GM12878 (cell line): ENCODE data around the gene NCAPH2. TPM values are rescaled to one million over a fixed set of nuclear protein-coding genes. Genes with fewer than 3 reads are reported as not detected.

ENCODE experiments used
- ATAC-seq: fragments of 200-7000 bp; cut with Tn5 transposase; 3 replicates; pipeline ENCODE4 v1.9.1; 2020; ENCODE audit warnings: mild to moderate bottlenecking, moderate library complexity
- BruUV-seq: library from RNA; stranded (reverse); fragments of 400-500 nt; replicated peaks from 2 replicates; lab custom pipeline; 2021; lab: Mats Ljungman, UMichigan
- CTCF ChIA-PET: fragments of 300-600 bp; sonication (Branson Sonifier 250); formaldehyde crosslinking; extraction: SDS; loops from one replicate; lab custom pipeline; 2021; ENCODE audit warnings: inconsistent platforms; lab: Yijun Ruan, JAX
- POLR2A ChIA-PET: fragments of 350-600 bp; formaldehyde crosslinking; extraction: SDS; loops from one replicate; lab custom pipeline; 2021; ENCODE audit warnings: inconsistent platforms; lab: Charles Lee
- RAD21 ChIA-PET: fragments of 300-600 bp; sonication (Branson Sonifier 250); formaldehyde crosslinking; loops from one replicate; lab custom pipeline; 2023; ENCODE audit warnings: antibody characterized with exemption; ENCODE audit not compliant: unreplicated experiment; lab: Charles Lee
- SMC1A ChIA-PET: fragments of 300-600 bp; sonication (Branson Sonifier 250); formaldehyde crosslinking; loops from one replicate; lab custom pipeline; 2023; ENCODE audit not compliant: unreplicated experiment, uncharacterized antibody; lab: Charles Lee
- DNase-seq: peaks from one replicate; pipeline ENCODE4 v3.0.0-alpha.2; 2011; ENCODE audit warnings: low read depth, low spot score
- FAIRE-seq: peaks from 3 replicates; lab custom pipeline; 2011; peaks lifted over from hg19 to GRCh38; lab: Jason Lieb, UNC
- H2AFZ ChIP-seq: 2 replicates; pipeline ENCODE4 v1.6.0; 2011; ENCODE audit warnings: low read depth, low read length, control low read depth; ENCODE audit not compliant: control insufficient read depth
- H3K27ac ChIP-seq: 2 replicates; pipeline ENCODE4 v1.5.1; 2011; ENCODE audit warnings: control low read depth; ENCODE audit not compliant: control insufficient read depth, insufficient read depth
- H3K27me3 ChIP-seq, 2 experiments: replicated peaks in 1 of 2; 2 replicates each; pipeline versions ENCODE4 v1.6.0 to v1.6.1; 2011; ENCODE audit warnings: low read length in 1 of 2; ENCODE audit not compliant: control insufficient read depth in 2 of 2, insufficient read depth in 2 of 2
- H3K36me3 ChIP-seq, 2 experiments: 2 replicates each; pipeline ENCODE4 v1.5.1; 2011; ENCODE audit warnings: low read length in 1 of 2; ENCODE audit not compliant: control insufficient read depth in 2 of 2, insufficient read depth in 2 of 2
- H3K4me1 ChIP-seq: 2 replicates; pipeline ENCODE4 v1.6.1; 2011; ENCODE audit warnings: mild to moderate bottlenecking, low read length, moderate library complexity, mixed read lengths; ENCODE audit not compliant: control insufficient read depth, insufficient read depth
- H3K4me2 ChIP-seq: 2 replicates; pipeline ENCODE4 v1.6.0; 2011; ENCODE audit warnings: control low read depth; ENCODE audit not compliant: control insufficient read depth, insufficient read depth
- H3K4me3 ChIP-seq: fragments of 200-600 bp; sonication (generic); 2 replicates; pipeline ENCODE4 v1.5.1; 2016
- H3K79me2 ChIP-seq: 2 replicates; pipeline ENCODE4 v1.6.0; 2011; ENCODE audit warnings: low read length; ENCODE audit not compliant: control insufficient read depth, insufficient read depth
- H3K9ac ChIP-seq: 2 replicates; pipeline ENCODE4 v1.8.0; 2011; ENCODE audit warnings: low read length, control low read depth, mixed read lengths; ENCODE audit not compliant: control insufficient read depth, insufficient read depth
- H3K9me3 ChIP-seq: replicated peaks from 3 replicates; pipeline ENCODE4 v1.5.1; 2011; ENCODE audit warnings: mild to moderate bottlenecking, low read length; ENCODE audit not compliant: control insufficient read depth, insufficient read depth
- H4K20me1 ChIP-seq: 2 replicates; pipeline ENCODE4 v1.6.0; 2011; ENCODE audit not compliant: control insufficient read depth, insufficient read depth
- BACH1 ChIP-seq: fragments of 450-650 bp; IDR thresholded peaks from 2 replicates; pipeline ENCODE4 v1.6.1; 2017; ENCODE audit warnings: mild to moderate bottlenecking, borderline replicate concordance
- CBX5 ChIP-seq: sonication (generic); IDR thresholded peaks from 2 replicates; pipeline ENCODE4 v1.6.1; 2016; ENCODE audit warnings: low read depth, moderate library complexity, mild to moderate bottlenecking, inconsistent platforms
- HDAC2 ChIP-seq: fragments of 200-600 bp; sonication (generic); IDR thresholded peaks from 2 replicates; pipeline ENCODE4 v1.6.1; 2017
- POLR2AphosphoS2 ChIP-seq: IDR thresholded peaks from 2 replicates; pipeline ENCODE4 v1.6.1; 2011; ENCODE audit warnings: low read depth, mild to moderate bottlenecking, low read length, improper control_type of control experiment, moderate library complexity
- POLR2AphosphoS5 ChIP-seq: IDR thresholded peaks from 2 replicates; pipeline ENCODE4 v1.6.1; 2011; ENCODE audit warnings: mild to moderate bottlenecking, low read length, inconsistent platforms
- RB1 ChIP-seq: fragments of 450-650 bp; formaldehyde crosslinking; IDR thresholded peaks from 2 replicates; pipeline ENCODE4 v1.6.1; 2017; ENCODE audit warnings: mild to moderate bottlenecking, borderline replicate concordance
- RCOR1 ChIP-seq: conservative IDR thresholded peaks from 2 replicates; pipeline ENCODE4 v1.6.1; 2012; ENCODE audit warnings: low read depth, low read length, improper control_type of control experiment
- SMAD5 ChIP-seq: IDR thresholded peaks from 2 replicates; pipeline ENCODE4 v1.6.1; 2016; ENCODE audit warnings: antibody characterized with exemption, low read depth
- SMARCA5 ChIP-seq: fragments of 450-650 bp; IDR thresholded peaks from 2 replicates; pipeline ENCODE4 v1.6.1; 2017; ENCODE audit warnings: mild to moderate bottlenecking
- WGBS: methylation state at CpG from one replicate; pipeline ENCODE4 v1.1.6; 2016; ENCODE audit warnings: low lambda C conversion rate; ENCODE audit not compliant: insufficient replicate concordance, insufficient coverage; ENCODE audit errors: missing lambda C conversion rate; 5-methylcytosine and 5-hydroxymethylcytosine counted together
- in situ Hi-C: fragments of 300-500 bp; cut with MboI; formaldehyde crosslinking; loops from 9 replicates; pipeline ENCODE4 v1.14.3; 2018; ENCODE audit warnings: mixed read lengths
- intact Hi-C: fragments of 100-400 bp; cut with micrococcal nuclease; formaldehyde crosslinking; loops from one replicate; pipeline ENCODE4 v1.14.2; 2022; ENCODE audit not compliant: unreplicated experiment
- polyA plus RNA-seq, 11 experiments: library from polyadenylated mRNA; depleted of rRNA in 4 of 11; unstranded in 6 of 11; stranded (reverse) in 5 of 11; fragments of >200 nt; fragmentation: Nextera tagmentation in 4 of 11; fragmentation: Illumina TruSeq in 1 of 11; extraction: Ambion mirVana in 4 of 11; extraction: Trizol in 1 of 11; gene quantifications; 1 replicate in 1 of 11; 2 replicates in 10 of 11; pipeline versions ENCODE4 v1.2.1 to v1.2.3, GENCODE V29; 2011 to 2016; ENCODE audit warnings: inconsistent platforms in 2 of 11, missing spikeins in 2 of 11, low read depth in 1 of 11
- total RNA-seq, 4 experiments: library from RNA; depleted of rRNA in 3 of 4; stranded (reverse); fragments of >200 nt in 3 of 4; fragmentation: Illumina TruSeq in 1 of 4; extraction: Trizol in 1 of 4; gene quantifications; 2 replicates each; pipeline versions ENCODE4 v1.2.1 to v1.2.3, GENCODE V29; 2013 to 2021

The NCAPH2 gene
- total and polyA plus RNA-seq, 10 of the 15 experiments (the other 5 are each of a cell fraction or from before 2014, with no cell fraction given) = 5.0 to 110 (median 59.9) TPM

DNA sequence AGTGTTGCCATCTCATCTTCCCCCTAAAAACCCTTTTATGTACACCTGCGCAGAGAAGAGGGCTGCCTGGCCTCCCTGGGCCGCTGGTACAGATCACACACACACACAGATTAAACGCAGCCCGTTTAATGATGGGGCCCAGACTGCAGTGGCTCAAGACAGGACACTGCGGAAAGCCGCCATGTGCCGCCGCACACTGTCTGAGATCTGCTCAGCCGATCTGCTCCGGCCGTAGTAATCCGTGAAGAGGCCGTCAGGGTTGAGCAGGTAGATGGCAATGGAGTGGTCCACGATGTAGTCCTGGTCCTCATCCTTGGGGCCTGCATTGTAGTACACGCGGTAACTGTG, 15.4 kb downstream of the NCAPH2 start:
- TF ChIP-seq HDAC2 (no peak), POLR2AphosphoS2 (peak; percentile 25; the same call in 1 of the 2 replicates), POLR2AphosphoS5 (peak; percentile 23)
- no peak for ATAC-seq
- ChIA-PET POLR2A (interaction anchor here (4.9 kb wide), 1 partner anchor 14 kb away, joined by 84 read pairs; the partner anchor contains the start of genes LMF2 and NCAPH2), CTCF (interaction anchor here (1.5 kb wide), 1 partner anchor 14 kb away, joined by 4 read pairs; no protein-coding TSS in a partner anchor), SMC1A (interaction anchor here (1.2 kb wide), 1 partner anchor 15 kb away, joined by 3 read pairs; no protein-coding TSS in a partner anchor), RAD21 (interaction anchor here (4.4 kb wide), 1 partner anchor 15 kb away, joined by 64 read pairs; the partner anchor contains the start of genes LMF2 and NCAPH2)
- H3K36me3 ChIP-seq = peaks cover 5 to 38% of the 10 kb centered on the region in 2 experiments; a peak in 3 of 4 replicates
- H3K4me1 ChIP-seq = peaks cover 9% of the 10 kb centered on the region
- peaks cover 34% of the 10 kb centered on the region for H3K79me2 ChIP-seq
- no peak overlapping the region for H2AFZ ChIP-seq
- BruUV-seq = no TSS peak
- 97% methylated on average over 16 of the region's 16 CpGs for WGBS
- H3K27me3 ChIP-seq = no peaks in the 10 kb centered on the region
- no peak for DNase-seq
- H3K4me3 ChIP-seq = no peak overlapping the region
- no peaks in the 10 kb centered on the region for H3K9me3 ChIP-seq
- no peak overlapping the region for H3K27ac ChIP-seq
- intact Hi-C loops (no loop called here), in situ Hi-C loops (no loop called here)
- no peak overlapping the region for H3K9ac ChIP-seq
- no peaks in the 10 kb centered on the region for H4K20me1 ChIP-seq
- H3K4me2 ChIP-seq = no peak overlapping the region
- FAIRE-seq = no peak

DNA sequence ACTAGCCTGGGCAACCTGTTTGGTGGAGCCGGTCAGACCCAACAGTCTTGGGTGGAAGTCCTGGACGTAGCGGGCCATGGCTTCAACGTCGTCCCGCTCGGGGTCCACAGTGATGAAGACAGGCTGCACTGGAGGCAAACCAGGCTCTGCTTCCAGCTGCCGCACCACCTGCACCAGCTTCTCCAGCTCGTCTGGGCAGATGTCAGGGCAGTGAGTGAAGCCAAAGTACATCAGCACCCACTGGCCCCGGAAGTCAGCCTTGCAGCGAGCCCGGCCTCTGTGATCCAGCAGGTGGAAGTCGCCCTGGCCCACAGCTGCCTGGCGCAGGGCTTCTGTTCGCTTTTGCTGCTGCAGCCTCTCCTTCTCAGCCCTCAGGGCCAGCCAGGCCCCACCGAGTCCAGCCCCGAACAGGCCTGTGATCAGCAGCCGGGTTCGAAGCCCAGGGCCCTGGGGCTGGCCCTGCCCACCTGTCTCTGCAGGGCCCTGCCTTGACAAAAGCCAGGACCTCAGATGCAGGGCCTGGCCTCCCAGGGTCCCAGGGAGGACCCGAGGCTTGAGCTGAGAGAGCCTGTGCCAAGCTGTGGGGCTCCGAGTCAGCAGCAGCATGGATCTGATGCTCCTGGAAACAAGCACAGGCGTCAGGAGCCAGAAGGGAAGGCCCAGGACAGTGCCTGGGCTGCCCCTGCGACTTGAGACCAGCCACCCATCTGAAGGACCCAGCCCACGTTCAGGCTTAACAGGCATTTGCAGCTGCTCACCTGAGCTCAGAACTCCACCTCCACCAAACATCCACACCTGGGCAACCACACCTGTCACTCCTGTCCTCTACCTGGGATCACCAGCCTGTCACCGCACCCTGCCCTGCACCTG, 16.0 kb downstream of the NCAPH2 start:
- H3K79me2 ChIP-seq = peaks cover 40% of the 10 kb centered on the region
- in situ Hi-C loops = no loop called here
- peaks cover 5 to 32% of the 10 kb centered on the region in 2 experiments; a peak in 3 of 4 replicates for H3K36me3 ChIP-seq
- ChIA-PET SMC1A (interaction anchor here (0.7 to 5.8 kb wide), 6 partner anchors 16 to 97 kb away, joined by 3 to 58 read pairs (median 12); partner anchors contain the start of genes LMF2, NCAPH2 and SYCE3), POLR2A (interaction anchor here (0.5 to 6.5 kb wide), 8 partner anchors 9 to 113 kb away, joined by 3 to 232 read pairs (median 9); partner anchors contain the start of genes KLHDC7B, LMF2 and NCAPH2), RAD21 (interaction anchor here (2.2 to 6.3 kb wide), 3 partner anchors 15 to 97 kb away, joined by 43 to 106 read pairs (median 64); partner anchors contain the start of genes LMF2 and NCAPH2), CTCF (interaction anchor here (1.1 to 3.5 kb wide), 7 partner anchors 15 to 54 kb away, joined by 3 to 38 read pairs (median 11); partner anchors contain the start of genes LMF2, NCAPH2 and SYCE3)
- FAIRE-seq (no peak), DNase-seq (no peak), ATAC-seq (no peak)
- no peaks in the 10 kb centered on the region for H3K9me3 ChIP-seq
- BruUV-seq = no TSS peak
- H3K4me3 ChIP-seq = peak overlapping the region; percentile 74
- 78% methylated on average over 25 of the region's 25 CpGs for WGBS
- no peaks in the 10 kb centered on the region for H3K27me3 ChIP-seq
- H3K9ac ChIP-seq = peak overlapping the region; percentile 94
- peak overlapping the region; percentile 94 for H3K27ac ChIP-seq
- H2AFZ ChIP-seq = no peak overlapping the region
- H3K4me2 ChIP-seq = peak overlapping the region; percentile 97
- intact Hi-C loops = no loop called here
- no peak for TF ChIP-seq CBX5
- TF ChIP-seq BACH1 = no peak
- no peak for TF ChIP-seq RCOR1
- TF ChIP-seq POLR2AphosphoS5 = peak; percentile 17
- peak; percentile 49; the same call in 1 of the 2 replicates for TF ChIP-seq SMAD5
- TF ChIP-seq SMARCA5 = no peak
- TF ChIP-seq RB1 = no peak
- peaks cover 15% of the 10 kb centered on the region for H3K4me1 ChIP-seq
- no peaks in the 10 kb centered on the region for H4K20me1 ChIP-seq
